Activated gamma-delta T cell treated with Interleukin-2 at 50 U/mL for 16 hours (primary cell): ENCODE data around the gene MRPL40.

Source experiments
- DNase-seq: peaks from one replicate; pipeline ENCODE4 v3.0.0-alpha.2; 2020

MRPL40 gene

GRCh38 chr22:19463491-19464469, 31.4 kb downstream of the MRPL40 start:
- no peak for DNase-seq

GRCh38 chr22:19464546-19464945, 32.2 kb downstream of the MRPL40 start:
- no peak for DNase-seq

GRCh38 chr22:19464975-19465374, 32.6 kb downstream of the MRPL40 start:
- no peak for DNase-seq

GRCh38 chr22:19466126-19466716, 33.9 kb downstream of the MRPL40 start:
- DNase-seq = no peak

- no peak for DNase-seq
These were observed 34.8 kb downstream of the MRPL40 start for GRCh38 chr22:19466848-19467752.

GRCh38 chr22:19467912-19468311, 35.6 kb downstream of the MRPL40 start:
- no peak for DNase-seq

GRCh38 chr22:19469421-19469820, 37.1 kb downstream of the MRPL40 start:
- no peak for DNase-seq

- DNase-seq = no peak
These were observed 37.7 kb downstream of the MRPL40 start for GRCh38 chr22:19470010-19470409.

- DNase-seq = no peak
These were observed 39.2 kb downstream of the MRPL40 start for GRCh38 chr22:19471572-19471971.

GRCh38 chr22:19472233-19472632, 39.9 kb downstream of the MRPL40 start:
- no peak for DNase-seq

- no peak for DNase-seq
These were observed 41.2 kb downstream of the MRPL40 start for GRCh38 chr22:19473578-19473977.

- no peak for DNase-seq
These were observed 43.7 kb downstream of the MRPL40 start for GRCh38 chr22:19476023-19476422.

GRCh38 chr22:19477321-19478044, 45.1 kb downstream of the MRPL40 start:
- DNase-seq = no peak

GRCh38 chr22:19478045-19478900, 45.9 kb downstream of the MRPL40 start:
- DNase-seq = no peak

- DNase-seq = peak; percentile 75
These were observed 46.6 kb downstream of the MRPL40 start, which contains the start of gene UFD1 for GRCh38 chr22:19478901-19479354. TSS of gene UFD1 (minus strand) at chr22:19479193. CDS start at chr22:19479085, 108 bp downstream.

GRCh38 chr22:19479355-19480172, 47.2 kb downstream of the MRPL40 start, which contains the start of gene CDC45:
TSS of gene CDC45 (plus strand) at chr22:19479920. CDS start at chr22:19479969, 49 bp downstream.
- DNase-seq = peak; percentile 94

GRCh38 chr22:19480173-19480568, 47.8 kb downstream of the MRPL40 start:
- no peak for DNase-seq

- no peak for DNase-seq
These were observed 48.4 kb downstream of the MRPL40 start for GRCh38 chr22:19480789-19481188.

GRCh38 chr22:19482297-19482696, 50.0 kb downstream of the MRPL40 start:
- DNase-seq = no peak
